HG03103 (cell line): ENCODE results near the gene TFAP2C.
"Not testable (repeated sequence)": the region's sequence is repeated elsewhere in the genome, so short reads cannot be mapped to it uniquely, and the experiment has no call there.

Experiments used
- ATAC-seq: cut with Tn5 transposase; IDR thresholded peaks from one replicate; pipeline ENCODE4 v1.9.1; 2021; ENCODE audit warnings: low read depth; ENCODE audit not compliant: unreplicated experiment

The TFAP2C gene

GRCh38 chr20:56614196-56614595 is 14.9 kb upstream of the TFAP2C start:
- ATAC-seq, result no peak

- ATAC-seq, result no peak
These were observed 12.4 kb upstream of the TFAP2C start for GRCh38 chr20:56616716-56617115.

- no peak for ATAC-seq
These were observed 11.6 kb upstream of the TFAP2C start for GRCh38 chr20:56617489-56617888.

GRCh38 chr20:56621730-56622129 is 7.4 kb upstream of the TFAP2C start:
- ATAC-seq, result no peak

- not testable (repeated sequence) for ATAC-seq
These were observed 5.2 kb upstream of the TFAP2C start for GRCh38 chr20:56623930-56624329.

GRCh38 chr20:56624786-56625681 is 4.1 kb upstream of the TFAP2C start:
- no peak for ATAC-seq

- no peak for ATAC-seq
These were observed 3.3 kb upstream of the TFAP2C start for GRCh38 chr20:56625837-56626236.

- no peak for ATAC-seq
These were observed 2.6 kb upstream of the TFAP2C start for GRCh38 chr20:56626367-56627121.

- ATAC-seq, result no peak
These were observed 1.7 kb upstream of the TFAP2C start for GRCh38 chr20:56627122-56628014.

- ATAC-seq, result no peak
These were observed 862 bp upstream of the TFAP2C start for GRCh38 chr20:56628015-56628872.

- no peak for ATAC-seq
These were observed 469 bp downstream of the TFAP2C start for GRCh38 chr20:56629464-56630085.

GRCh38 chr20:56630086-56630493 is 984 bp downstream of the TFAP2C start:
- no peak for ATAC-seq

- ATAC-seq, result no peak
These were observed 1.6 kb downstream of the TFAP2C start for GRCh38 chr20:56630506-56631317.

GRCh38 chr20:56631318-56631989 is 2.3 kb downstream of the TFAP2C start:
- no peak for ATAC-seq

- no peak for ATAC-seq
These were observed 2.9 kb downstream of the TFAP2C start for GRCh38 chr20:56631990-56632327.

- no peak for ATAC-seq
These were observed 5.2 kb downstream of the TFAP2C start for GRCh38 chr20:56634307-56634706.

GRCh38 chr20:56634735-56635385 is 5.8 kb downstream of the TFAP2C start:
- no peak for ATAC-seq

GRCh38 chr20:56636716-56637115 is 7.6 kb downstream of the TFAP2C start:
- no peak for ATAC-seq
